Astrocyte (in vitro differentiated cells and primary cell): Measurements from ENCODE around the gene CPNE7.

Source experiments
- EZH2 ChIP-seq: IDR thresholded peaks from 2 replicates; pipeline ENCODE4 v1.6.1; 2012; ENCODE audit warnings: mild to moderate bottlenecking, low read length, inconsistent platforms; ENCODE audit not compliant: insufficient read depth
- TF ChIP-seq, protein P1 (sequence below): IDR thresholded peaks from 2 replicates; pipeline ENCODE4 v1.5.1; 2011; ENCODE audit warnings: low read depth, mild to moderate bottlenecking, inconsistent platforms, low read length, moderate library complexity; ENCODE audit not compliant: insufficient read depth

DNA sequence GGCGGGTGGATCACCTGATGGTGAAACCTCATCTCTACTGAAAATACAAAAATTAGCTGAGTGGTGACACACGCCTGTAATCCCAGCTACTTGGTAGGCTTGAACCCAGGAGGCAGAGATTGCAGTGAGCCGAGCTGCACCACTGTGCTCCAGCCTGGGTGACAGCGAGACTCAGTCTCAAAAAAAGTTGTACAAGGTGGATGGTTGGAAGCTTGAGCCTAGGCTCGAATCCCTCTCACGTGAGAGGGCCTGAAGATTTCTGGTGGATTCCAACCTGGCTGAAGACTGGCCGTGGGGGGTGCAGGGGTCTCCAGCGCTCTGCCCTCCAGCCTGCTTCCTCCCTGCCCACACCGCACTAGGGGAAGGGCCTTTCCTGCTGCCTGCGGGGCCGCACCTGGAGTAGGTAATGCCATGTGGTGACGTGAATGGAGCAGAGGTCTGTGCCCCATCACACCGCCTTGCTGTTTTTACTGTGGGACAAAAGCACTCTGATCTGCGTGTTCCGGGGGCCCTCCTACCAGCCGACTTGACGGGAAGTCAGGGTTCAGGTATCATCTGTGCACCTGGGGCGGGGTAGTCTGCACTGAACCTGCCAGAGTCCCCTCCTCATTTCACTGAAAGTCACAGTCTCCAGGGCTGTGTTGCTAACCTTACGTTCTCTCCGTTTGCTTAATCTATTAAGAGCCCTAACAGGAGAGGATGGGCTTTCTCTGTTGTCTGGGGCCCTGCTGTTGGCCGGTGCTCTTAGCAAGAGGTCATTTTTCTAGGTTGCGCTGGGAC, 10.9 kb upstream of the CPNE7 start:
- TF ChIP-seq, protein P1, sequence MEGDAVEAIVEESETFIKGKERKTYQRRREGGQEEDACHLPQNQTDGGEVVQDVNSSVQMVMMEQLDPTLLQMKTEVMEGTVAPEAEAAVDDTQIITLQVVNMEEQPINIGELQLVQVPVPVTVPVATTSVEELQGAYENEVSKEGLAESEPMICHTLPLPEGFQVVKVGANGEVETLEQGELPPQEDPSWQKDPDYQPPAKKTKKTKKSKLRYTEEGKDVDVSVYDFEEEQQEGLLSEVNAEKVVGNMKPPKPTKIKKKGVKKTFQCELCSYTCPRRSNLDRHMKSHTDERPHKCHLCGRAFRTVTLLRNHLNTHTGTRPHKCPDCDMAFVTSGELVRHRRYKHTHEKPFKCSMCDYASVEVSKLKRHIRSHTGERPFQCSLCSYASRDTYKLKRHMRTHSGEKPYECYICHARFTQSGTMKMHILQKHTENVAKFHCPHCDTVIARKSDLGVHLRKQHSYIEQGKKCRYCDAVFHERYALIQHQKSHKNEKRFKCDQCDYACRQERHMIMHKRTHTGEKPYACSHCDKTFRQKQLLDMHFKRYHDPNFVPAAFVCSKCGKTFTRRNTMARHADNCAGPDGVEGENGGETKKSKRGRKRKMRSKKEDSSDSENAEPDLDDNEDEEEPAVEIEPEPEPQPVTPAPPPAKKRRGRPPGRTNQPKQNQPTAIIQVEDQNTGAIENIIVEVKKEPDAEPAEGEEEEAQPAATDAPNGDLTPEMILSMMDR, result no peak
- no peak for TF ChIP-seq EZH2
